Measurements from ENCODE around the gene SIPA1. TPM values are rescaled to one million over a fixed set of nuclear protein-coding genes. Genes with fewer than 3 reads are reported as not detected.

Gene SIPA1
- total and polyA plus RNA-seq, 9 of the 15 experiments (the other 6 are each of a cell fraction or from before 2014, with no cell fraction given): 0.25 to 85.8 (median 16.8) TPM

DNA sequence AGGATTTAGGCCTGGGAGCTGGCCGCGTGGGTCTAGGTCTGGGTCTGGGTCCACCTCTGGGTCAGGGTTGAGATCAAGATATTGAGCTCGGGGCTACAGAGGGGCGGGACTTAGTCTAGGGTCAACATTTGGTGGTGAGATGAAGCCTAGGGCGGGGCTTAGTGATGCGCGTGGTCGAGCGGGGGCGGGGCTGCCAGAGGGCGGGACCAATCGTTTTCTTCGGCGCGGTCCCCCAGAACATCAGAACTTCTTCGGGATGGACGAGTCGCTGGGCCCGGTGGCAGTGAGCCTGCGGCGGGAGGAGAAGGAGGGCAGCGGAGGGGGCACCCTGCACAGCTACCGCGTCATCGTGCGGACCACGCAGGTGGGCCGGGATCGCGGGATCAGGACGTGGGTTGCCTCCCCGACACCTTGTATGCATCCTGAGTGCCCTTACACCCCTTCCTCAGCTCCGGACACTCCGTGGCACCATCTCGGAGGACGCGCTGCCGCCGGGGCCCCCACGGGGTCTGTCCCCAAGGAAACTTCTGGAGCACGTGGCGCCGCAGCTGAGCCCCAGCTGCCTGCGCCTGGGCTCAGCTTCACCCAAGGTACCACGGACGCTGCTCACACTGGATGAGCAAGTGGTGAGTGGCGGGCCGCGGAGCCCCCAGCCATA, 4.2 kb downstream of the SIPA1 start:
- intact Hi-C loops (cut with micrococcal nuclease) (no loop called here), in situ Hi-C loops (cut with MboI) (no loop called here)
- BruUV-seq (replicated peaks): no TSS peak
- Histone ChIP-seq H3K79me2 (ENCODE audit: control insufficient read depth, insufficient read depth, low read length) (peaks cover 20% of the 10 kb centered on the region), H3K4me3 (no peak overlapping the region), H3K9me3 (replicated peaks; ENCODE audit: control insufficient read depth, insufficient read depth, low read depth, low read length) (no peaks in the 10 kb centered on the region), H3K27ac (ENCODE audit: extremely low read depth, low read depth, low read length) (no peak overlapping the region), H4K20me1 (replicated peaks; ENCODE audit: control insufficient read depth, insufficient read depth, low read length) (peaks cover 3% of the 10 kb centered on the region; the same call in 1 of the 2 replicates), H3K9ac (ENCODE audit: insufficient read depth in 1 of 2, low read depth in 2 of 2, low read length in 2 of 2) (peak overlapping the region in 1 of 2 experiments; percentile 68; a peak in 2 of 4 replicates), H3K4me1 (replicated peaks in 1 of 2; ENCODE audit: control insufficient read depth in 2 of 2, insufficient read depth in 2 of 2, low read length in 2 of 2) (peaks cover 17 to 86% of the 10 kb centered on the region in 2 experiments), H3K27me3 (ENCODE audit: control insufficient read depth in 2 of 2, insufficient read depth in 2 of 2, low read length in 2 of 2) (no peaks in the 10 kb centered on the region), H3K9me1 (ENCODE audit: control insufficient read depth, insufficient read depth, low read length) (peaks cover 4% of the 10 kb centered on the region), H2AFZ (ENCODE audit: low read depth, low read length) (no peak overlapping the region), H3K36me3 (ENCODE audit: control insufficient read depth, insufficient read depth, low read length) (peaks cover 65% of the 10 kb centered on the region; the same call in 2 of the 3 replicates), H3K4me2 (ENCODE audit: insufficient read depth, low read length) (no peak overlapping the region)
- ATAC-seq (0 out of 3 replicates have a peak, but pooled peaks have one; percentile 7), FAIRE-seq (no peak), DNase-seq (ENCODE audit: extremely low read depth in 1 of 4, low spot score in 3 of 4) (peak; percentile 50 to 66 (median 61))
- ChIA-PET CTCF (ENCODE audit: low intra/inter-chr PET ratio) (no interaction called here), POLR2A (interaction anchor here (0.5 to 6.2 kb wide), 6 partner anchors 9 to 154 kb away, joined by 3 to 56 read pairs (median 3); partner anchors contain the start of gene MALAT1)
- WGBS (ENCODE audit: insufficient coverage, low coverage, missing lambda C conversion rate): 67% methylated on average over 27 of the region's 49 CpGs
- TF ChIP-seq CEBPB (tag; IDR thresholded peaks at IDR 0.05): no peak
- TF ChIP-seq POLR2G (IDR thresholded peaks at IDR 0.05; ENCODE audit: low read depth, low read length): peak; percentile 49
- peak; percentile 37; the same call in 1 of the 2 replicates for TF ChIP-seq FOXP1 (CRISPR knock-in tag; IDR thresholded peaks at IDR 0.05)
- TF ChIP-seq FIP1L1 (IDR thresholded peaks at IDR 0.05; ENCODE audit: low read depth, low read length, poor library complexity, severe bottlenecking): peak; percentile 34
- 0 out of 2 replicates have a peak, but pooled peaks have one; percentile 24 for TF ChIP-seq EGR1 (conservative IDR thresholded peaks at IDR 0.05)
- TF ChIP-seq, protein P1, sequence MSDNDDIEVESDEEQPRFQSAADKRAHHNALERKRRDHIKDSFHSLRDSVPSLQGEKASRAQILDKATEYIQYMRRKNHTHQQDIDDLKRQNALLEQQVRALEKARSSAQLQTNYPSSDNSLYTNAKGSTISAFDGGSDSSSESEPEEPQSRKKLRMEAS (CRISPR knock-in tag; IDR thresholded peaks at IDR 0.05): 0 out of 2 replicates have a peak, but pooled peaks have one; percentile 29
- TF ChIP-seq, protein P2, sequence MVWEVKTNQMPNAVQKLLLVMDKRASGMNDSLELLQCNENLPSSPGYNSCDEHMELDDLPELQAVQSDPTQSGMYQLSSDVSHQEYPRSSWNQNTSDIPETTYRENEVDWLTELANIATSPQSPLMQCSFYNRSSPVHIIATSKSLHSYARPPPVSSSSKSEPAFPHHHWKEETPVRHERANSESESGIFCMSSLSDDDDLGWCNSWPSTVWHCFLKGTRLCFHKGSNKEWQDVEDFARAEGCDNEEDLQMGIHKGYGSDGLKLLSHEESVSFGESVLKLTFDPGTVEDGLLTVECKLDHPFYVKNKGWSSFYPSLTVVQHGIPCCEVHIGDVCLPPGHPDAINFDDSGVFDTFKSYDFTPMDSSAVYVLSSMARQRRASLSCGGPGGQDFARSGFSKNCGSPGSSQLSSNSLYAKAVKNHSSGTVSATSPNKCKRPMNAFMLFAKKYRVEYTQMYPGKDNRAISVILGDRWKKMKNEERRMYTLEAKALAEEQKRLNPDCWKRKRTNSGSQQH (CRISPR knock-in tag; IDR thresholded peaks at IDR 0.05): no peak
- TF ChIP-seq RBFOX2 (IDR thresholded peaks at IDR 0.05; ENCODE audit: low read depth, low read length): peak; percentile 53
- TF ChIP-seq, protein P3, sequence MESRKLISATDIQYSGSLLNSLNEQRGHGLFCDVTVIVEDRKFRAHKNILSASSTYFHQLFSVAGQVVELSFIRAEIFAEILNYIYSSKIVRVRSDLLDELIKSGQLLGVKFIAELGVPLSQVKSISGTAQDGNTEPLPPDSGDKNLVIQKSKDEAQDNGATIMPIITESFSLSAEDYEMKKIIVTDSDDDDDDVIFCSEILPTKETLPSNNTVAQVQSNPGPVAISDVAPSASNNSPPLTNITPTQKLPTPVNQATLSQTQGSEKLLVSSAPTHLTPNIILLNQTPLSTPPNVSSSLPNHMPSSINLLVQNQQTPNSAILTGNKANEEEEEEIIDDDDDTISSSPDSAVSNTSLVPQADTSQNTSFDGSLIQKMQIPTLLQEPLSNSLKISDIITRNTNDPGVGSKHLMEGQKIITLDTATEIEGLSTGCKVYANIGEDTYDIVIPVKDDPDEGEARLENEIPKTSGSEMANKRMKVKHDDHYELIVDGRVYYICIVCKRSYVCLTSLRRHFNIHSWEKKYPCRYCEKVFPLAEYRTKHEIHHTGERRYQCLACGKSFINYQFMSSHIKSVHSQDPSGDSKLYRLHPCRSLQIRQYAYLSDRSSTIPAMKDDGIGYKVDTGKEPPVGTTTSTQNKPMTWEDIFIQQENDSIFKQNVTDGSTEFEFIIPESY (CRISPR knock-in tag; IDR thresholded peaks at IDR 0.05): peak; percentile 77; the same call in 1 of the 2 replicates
- no peak for TF ChIP-seq POLR2AphosphoS2 (IDR thresholded peaks at IDR 0.05; ENCODE audit: low read length)
- TF ChIP-seq ZNF232 (CRISPR knock-in tag; IDR thresholded peaks at IDR 0.05): no peak
